ENCODE data around the gene TEX48. TPM values are rescaled to one million over a fixed set of nuclear protein-coding genes. Genes with fewer than 3 reads are reported as not detected.

The TEX48 gene
- total RNA-seq, 1 donor from 2014 or later: not detected

GRCh38 chr9:114689813-114690212 lies 7.8 kb upstream of the TEX48 start:
- no peak overlapping the region for H3K4me3 ChIP-seq
- H3K27ac ChIP-seq (replicated peaks): no peak overlapping the region
- no peaks in the 10 kb centered on the region for H3K36me3 ChIP-seq
- no peaks in the 10 kb centered on the region for H3K4me1 ChIP-seq
- intact Hi-C loops (cut with micrococcal nuclease): no loop called here
- TF ChIP-seq CTCF (IDR thresholded peaks at IDR 0.05; ENCODE audit: borderline replicate concordance): no peak
- no peak for DNase-seq
- no peaks in the 10 kb centered on the region for H3K9me3 ChIP-seq (replicated peaks)
- H3K27me3 ChIP-seq (ENCODE audit: low read depth): peaks cover 64% of the 10 kb centered on the region

GRCh38 chr9:114688909-114689610 lies 7.1 kb upstream of the TEX48 start:
- Histone ChIP-seq H3K9me3 (replicated peaks) (no peaks in the 10 kb centered on the region), H3K27me3 (ENCODE audit: low read depth) (peaks cover 57% of the 10 kb centered on the region), H3K36me3 (no peaks in the 10 kb centered on the region), H3K4me3 (no peak overlapping the region), H3K4me1 (no peaks in the 10 kb centered on the region), H3K27ac (replicated peaks) (no peak overlapping the region)
- TF ChIP-seq CTCF (IDR thresholded peaks at IDR 0.05; ENCODE audit: borderline replicate concordance): no peak
- intact Hi-C loops (cut with micrococcal nuclease): no loop called here
- no peak for DNase-seq

- peaks cover 50% of the 10 kb centered on the region for H3K27me3 ChIP-seq (ENCODE audit: low read depth)
- no peak for DNase-seq
- H3K36me3 ChIP-seq: no peaks in the 10 kb centered on the region
- H3K27ac ChIP-seq (replicated peaks): no peak overlapping the region
- intact Hi-C loops (cut with micrococcal nuclease): no loop called here
- H3K4me3 ChIP-seq: no peak overlapping the region
- TF ChIP-seq CTCF (IDR thresholded peaks at IDR 0.05; ENCODE audit: borderline replicate concordance): no peak
- no peaks in the 10 kb centered on the region for H3K9me3 ChIP-seq (replicated peaks)
- H3K4me1 ChIP-seq: no peaks in the 10 kb centered on the region
These were observed 6.4 kb upstream of the TEX48 start for GRCh38 chr9:114688379-114688778.

GRCh38 chr9:114687034-114687433 lies 5.0 kb upstream of the TEX48 start:
- Histone ChIP-seq H3K27me3 (ENCODE audit: low read depth) (peaks cover 40% of the 10 kb centered on the region), H3K9me3 (replicated peaks) (no peaks in the 10 kb centered on the region), H3K27ac (replicated peaks) (no peak overlapping the region), H3K4me3 (no peak overlapping the region), H3K36me3 (no peaks in the 10 kb centered on the region), H3K4me1 (no peaks in the 10 kb centered on the region)
- intact Hi-C loops (cut with micrococcal nuclease): no loop called here
- no peak for DNase-seq
- no peak for TF ChIP-seq CTCF (IDR thresholded peaks at IDR 0.05; ENCODE audit: borderline replicate concordance)

- peaks cover 40% of the 10 kb centered on the region for H3K27me3 ChIP-seq (ENCODE audit: low read depth)
- intact Hi-C loops (cut with micrococcal nuclease): no loop called here
- no peak for DNase-seq
These were observed 4.0 kb upstream of the TEX48 start for GRCh38 chr9:114685951-114686350.

More at GRCh38 chr9:114685951-114686350, 4.0 kb upstream of the TEX48 start:
- no peak for TF ChIP-seq CTCF (IDR thresholded peaks at IDR 0.05; ENCODE audit: borderline replicate concordance)
- Histone ChIP-seq H3K4me3 (no peak overlapping the region), H3K36me3 (no peaks in the 10 kb centered on the region), H3K27ac (replicated peaks) (no peak overlapping the region), H3K4me1 (no peaks in the 10 kb centered on the region), H3K9me3 (replicated peaks) (no peaks in the 10 kb centered on the region)

Data from left ventricle myocardium inferior (tissue), 1 donor.